Activated CD4-positive, alpha-beta T cell treated with anti-CD3 and anti-CD28 coated beads for 4 hours (primary cell): ENCODE measurements around the gene MAGI1.

ENCODE experiments used
- DNase-seq, 2 donors: peaks; one replicate each; pipeline ENCODE4 v3.0.0-alpha.2; 2020

MAGI1 gene

DNA sequence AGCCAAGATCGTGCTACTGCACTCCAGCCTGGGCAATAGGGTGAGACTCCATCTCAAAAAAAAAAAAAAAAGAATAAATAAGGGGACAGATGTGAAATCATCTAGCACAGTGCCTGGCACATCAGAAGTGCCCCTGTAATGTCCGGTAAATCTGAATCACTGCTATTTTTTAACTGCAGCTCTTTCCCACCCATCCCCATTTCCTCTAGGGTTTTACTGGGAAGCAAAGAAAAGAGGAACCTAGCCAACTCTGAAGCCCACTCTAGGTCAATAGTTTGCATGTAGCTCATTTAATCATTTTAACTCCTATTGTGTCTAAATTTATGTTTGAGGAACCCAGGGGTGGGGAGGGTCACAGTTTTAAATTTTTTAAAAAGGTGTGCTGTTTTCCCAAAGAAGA lies 26.0 kb downstream of the MAGI1 start:
- DNase-seq, result no peak

DNA sequence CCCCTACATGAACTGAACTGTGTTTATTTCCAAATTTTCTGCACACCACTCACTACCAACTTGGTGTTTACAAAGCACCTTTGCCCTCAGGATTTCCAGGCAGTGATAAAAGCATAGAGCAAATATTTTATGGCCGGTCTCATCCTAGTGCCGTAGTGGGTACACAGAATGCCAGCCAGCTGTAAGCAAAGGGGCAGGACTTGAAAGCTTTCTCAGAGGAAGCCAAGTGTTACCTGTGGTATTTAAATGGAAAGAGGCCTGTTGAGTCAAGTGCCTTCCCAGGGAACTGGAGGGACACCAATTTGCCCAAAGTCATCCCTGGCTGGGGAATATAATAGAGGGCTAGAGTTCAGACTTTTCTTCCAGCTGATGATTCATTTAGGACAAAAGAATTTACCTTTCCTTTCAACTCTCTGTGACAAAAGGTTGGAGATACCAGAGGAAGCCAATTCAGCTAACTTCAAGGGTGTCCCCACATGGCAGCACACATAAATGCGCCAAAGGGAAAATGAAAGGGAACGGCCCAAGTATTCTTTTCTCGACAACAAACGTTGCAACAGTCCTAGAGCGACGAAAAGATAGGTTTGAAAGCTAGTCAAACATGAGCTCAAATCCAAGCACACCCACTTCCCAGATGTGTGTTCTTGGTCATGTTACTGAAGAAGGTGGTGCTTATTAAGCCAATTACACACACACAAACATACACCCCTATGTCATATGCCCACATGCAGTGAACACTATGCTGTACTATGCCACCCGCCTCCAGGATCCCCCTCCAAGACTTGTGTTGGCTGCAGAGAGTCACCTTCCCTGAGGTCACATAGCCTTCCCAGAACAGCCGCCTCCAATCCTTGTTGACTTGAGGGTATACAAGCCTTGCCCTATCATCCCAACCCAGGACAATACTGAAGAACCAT lies 27.7 kb downstream of the MAGI1 start:
- DNase-seq, result no peak

DNA sequence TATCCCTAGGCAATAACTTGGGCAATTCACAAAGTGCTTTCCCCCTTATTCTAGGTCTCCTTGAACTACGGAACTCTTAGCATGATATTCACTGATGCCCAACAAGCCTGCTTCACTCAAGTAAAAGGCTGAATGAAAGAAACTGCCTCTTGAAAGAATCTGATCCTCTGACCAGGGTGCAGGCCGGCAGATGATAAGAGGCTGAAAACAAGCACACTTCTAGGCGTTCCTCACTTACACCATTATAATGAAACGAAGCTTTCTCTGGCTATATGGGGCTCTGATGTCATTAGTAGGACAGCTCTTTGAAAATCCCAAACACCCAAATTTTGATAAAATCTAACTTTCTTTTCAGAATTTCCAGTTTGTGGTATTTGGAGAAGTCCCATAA lies 28.4 kb downstream of the MAGI1 start:
- no peak for DNase-seq

DNA sequence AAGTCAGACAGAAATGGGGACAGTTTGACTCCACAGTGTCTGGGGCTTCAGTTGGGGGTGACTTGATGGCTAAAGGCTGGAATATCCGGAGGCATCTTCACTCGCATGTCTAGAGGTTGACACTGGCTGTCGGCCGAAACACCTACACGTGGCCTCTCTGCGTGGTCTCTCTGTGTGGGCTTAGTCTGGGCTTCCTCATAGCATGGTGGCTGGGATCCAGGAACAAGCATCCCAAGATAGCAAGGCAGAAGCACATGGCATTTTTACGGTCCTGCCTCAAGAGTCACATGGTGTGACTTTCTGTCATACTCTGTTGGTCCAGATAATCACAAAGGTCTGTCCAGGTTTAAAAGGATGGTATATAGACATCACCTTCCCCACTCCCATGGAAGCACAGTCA lies 34.5 kb downstream of the MAGI1 start:
- DNase-seq, result no peak

DNA sequence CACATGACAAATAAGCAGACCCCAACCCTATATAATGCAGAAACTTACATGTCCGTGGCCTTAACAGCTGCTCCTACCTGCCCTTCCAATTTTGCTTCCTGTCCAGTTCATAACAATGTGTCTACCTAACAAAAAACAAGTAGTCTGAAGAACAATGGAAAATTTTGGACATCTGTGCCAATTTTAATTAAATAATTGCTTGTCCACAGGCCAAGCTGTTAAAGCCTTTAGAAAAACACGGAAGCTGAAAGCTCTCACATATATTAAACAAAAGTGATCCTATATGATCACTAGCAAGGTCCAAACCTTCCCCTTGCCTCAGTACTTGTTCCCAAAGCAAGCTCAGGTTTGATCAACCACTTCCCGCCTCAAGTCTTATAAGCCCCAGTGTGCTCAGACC lies 37.1 kb downstream of the MAGI1 start:
- no peak for DNase-seq

DNA sequence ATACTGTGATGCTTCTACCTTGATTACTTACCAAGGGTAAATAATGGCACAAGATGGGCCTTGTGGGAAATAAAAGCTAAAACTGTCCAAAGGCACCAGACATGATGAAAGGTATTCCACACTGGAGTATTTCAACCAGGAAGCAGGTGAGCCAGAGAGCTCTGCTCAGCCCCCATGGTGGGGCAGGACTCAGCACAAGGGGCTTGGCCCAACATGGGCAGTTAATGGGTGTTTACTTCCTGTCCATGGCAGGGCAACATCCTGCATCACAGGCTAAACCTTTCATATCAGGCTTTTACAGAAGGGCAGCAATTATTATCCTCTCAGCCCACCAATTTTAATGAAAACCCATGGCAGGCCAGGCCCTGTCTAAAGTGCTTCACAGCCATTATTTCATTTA lies 38.2 kb downstream of the MAGI1 start:
- DNase-seq, result no peak

DNA sequence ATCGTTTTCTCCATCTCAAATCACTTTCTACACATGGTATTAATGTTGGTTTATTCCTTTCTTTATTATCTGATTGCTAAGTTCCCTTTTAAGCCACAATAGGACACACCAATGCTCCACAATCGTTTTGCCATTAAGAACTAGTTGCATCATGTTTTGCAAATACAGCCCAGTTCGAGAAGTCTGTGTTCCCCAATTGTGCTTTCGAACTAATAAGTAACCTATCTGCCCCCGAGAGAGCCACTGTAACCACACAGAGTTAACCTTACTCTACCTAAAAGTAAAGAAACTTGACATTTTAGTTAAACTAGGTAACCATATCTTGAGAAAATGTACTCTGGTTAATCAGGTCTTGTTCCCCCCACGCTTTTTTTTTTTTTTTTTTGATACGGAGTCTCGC lies 39.1 kb downstream of the MAGI1 start:
- no peak for DNase-seq

DNA sequence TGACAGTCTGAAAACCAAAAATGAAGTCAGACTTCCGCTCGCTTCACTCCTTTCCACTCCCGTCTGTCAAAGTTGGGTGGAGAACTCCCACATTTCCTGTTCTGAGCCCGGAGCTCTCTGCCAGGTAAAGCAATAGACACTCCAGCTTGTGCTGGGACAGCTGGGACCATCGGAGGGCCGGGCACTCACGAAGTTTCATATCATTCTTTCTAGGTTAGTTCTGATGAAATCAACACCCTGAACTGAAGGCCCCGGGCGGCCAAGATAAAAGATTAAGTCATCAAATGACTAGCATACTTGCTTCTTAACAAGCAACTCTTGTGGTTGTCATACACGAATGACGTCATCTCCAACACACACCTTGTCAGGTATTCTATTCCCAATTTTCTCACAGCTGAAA lies 42.1 kb downstream of the MAGI1 start:
- no peak for DNase-seq

DNA sequence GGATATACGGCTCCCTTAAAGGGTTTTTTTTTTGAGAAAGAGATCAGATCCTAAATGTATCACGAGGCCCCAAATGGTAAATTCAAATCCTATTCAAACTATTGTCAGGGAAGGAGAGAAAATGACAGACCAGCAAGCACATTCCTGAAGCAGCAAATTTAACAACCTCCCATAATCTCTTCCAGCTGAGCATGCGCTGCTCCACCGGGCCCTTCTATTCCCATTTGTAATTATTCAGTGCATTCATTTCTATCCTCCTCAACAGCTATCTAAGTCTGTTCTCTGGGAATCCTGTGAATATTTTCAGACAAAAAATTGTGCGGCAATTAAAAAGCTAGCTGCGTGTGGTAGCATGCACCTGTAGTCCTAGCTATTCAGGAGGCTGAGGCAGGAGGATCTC lies 43.2 kb downstream of the MAGI1 start:
- no peak for DNase-seq

DNA sequence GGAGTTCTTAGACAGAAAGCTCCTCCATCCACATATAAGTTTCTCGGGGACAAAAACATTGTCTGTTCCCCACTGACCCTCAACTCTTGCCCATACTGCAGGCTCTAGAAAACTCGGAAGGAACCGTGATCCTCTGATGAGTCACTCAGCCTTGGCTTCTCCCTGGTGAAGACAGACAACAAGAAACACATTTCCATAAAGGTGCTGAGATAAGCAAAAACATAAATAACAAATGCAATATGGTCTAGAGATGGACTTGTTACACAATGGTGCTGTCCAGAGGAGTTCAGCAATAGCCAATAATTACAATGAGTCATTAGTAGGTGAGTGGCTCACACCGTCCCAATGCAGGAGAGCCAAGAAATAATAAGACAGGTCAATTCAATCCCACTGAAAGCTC lies 43.7 kb downstream of the MAGI1 start:
- DNase-seq, result no peak

DNA sequence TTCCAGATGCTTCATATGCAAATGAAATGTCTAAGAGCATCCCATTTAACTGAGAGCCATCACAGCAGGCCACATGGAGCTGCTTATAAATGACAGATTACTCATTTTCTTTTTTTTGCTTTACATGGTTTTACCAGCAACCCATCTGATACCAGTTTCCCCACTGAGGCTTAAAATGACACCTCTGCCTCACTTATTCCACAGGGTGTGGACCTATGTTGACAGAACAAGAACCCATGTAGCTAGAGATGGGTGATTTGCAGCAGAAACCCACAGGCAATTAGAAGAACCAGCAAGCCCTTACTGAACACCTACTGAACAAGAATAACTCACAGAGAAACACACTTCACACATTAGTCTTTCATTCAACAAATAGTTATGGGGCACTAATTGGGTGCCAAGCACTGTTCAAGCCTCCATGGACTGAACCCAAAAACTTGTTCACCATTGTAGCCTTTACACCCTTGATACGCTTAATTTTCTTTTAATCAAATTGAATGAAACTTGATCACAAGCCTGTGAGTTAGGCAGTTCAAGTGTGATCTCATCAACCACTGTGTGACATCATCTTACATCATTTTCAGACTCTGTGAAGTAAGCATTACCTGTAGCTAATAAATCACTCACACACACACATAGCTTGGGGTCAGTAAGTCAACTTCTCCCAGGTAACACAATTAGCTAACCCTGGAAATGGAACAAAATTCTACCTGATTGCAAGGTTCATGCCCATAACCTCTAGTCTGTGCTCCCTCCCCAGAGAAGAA lies 45.4 kb downstream of the MAGI1 start:
- no peak for DNase-seq

DNA sequence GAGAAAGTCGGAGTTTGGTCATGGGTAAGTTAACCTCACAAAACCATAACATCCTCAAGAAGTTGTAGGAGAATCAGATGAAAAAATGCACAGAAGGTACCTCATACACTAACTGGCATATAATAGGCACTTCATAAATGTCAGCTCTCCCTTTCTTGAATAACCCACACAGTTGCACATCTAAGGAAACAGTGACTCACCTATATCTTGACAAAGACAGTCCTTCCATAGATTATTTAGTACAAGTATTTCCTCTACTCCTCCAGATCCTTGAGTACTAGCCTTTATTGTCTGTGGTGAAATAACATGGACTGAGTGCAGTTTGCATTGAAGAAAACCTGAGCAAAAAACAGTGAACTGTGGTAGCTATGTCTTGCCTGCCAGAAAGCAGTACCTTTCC lies 46.6 kb downstream of the MAGI1 start:
- no peak for DNase-seq

DNA sequence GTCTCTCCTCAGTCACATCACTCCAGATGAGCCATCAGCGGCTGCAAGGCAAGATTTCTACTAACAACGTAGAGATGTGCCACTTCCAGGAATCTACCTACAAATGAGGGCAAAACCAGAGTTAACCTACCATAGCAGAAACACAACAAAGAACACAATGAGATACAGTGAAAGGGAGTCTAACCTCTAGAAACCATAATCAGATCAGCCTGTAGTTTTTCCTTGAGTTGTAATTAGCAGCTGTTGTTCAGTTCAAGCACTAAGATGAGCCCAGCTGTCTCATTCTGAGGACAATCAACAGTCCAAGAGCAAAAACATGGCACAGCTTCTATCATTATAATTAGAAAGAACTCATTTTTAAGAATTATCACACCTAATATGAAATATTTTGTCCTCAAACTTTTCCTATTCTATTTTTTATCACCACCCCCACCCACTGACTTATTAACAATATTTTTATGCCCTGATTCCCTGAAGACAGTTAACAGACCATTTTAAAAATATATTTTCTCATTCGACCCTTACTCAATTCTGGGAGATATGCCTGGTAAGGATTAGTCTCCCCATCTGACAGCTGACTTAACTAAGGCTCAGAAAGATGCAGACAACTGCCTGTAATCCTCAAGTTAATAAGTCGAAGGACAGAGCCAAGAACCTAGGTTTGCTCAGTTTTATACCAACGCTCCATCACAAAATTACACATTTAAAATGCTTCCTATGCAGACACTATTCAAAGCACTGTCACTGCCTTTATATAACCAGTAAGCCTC lies 50.1 kb downstream of the MAGI1 start:
- DNase-seq, result no peak

DNA sequence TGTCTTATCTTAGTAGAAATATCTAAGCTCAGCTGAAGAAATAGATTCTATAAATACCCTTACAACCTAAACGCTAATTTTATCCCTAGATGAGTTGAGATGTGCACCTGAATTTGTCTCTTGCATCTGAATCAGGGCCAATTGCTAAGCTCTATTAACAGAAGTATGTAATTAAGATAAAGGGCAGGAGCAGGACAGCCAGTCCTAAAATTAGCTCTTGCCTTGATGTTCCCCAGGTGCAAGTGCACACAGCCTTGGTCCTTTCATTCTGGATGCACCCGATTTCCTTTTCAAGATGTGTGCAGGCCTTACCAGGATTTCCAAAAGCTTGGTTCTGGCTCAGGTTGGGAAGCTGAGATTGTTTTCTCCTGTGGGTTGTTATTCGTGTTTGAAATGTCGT lies 52.4 kb downstream of the MAGI1 start:
- DNase-seq, result no peak

DNA sequence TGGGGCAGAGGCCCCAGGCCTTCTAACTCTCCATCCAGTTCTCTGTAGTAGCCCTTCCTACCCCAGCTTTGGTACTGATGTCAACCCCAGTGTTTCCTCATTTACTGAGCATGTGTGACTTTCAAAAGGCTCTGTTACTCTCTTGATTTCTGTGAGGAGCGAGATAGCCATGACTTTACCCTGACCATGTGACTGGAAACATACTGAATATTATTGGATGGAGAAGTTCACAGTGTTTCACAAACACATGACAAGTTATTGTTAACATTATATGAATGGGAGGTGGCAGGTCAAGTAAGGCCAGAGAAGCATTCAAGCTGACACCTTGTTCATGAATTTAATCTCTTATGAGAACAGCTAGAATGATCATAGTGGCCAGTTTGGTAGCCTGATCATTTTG lies 53.7 kb downstream of the MAGI1 start:
- DNase-seq, result no peak

DNA sequence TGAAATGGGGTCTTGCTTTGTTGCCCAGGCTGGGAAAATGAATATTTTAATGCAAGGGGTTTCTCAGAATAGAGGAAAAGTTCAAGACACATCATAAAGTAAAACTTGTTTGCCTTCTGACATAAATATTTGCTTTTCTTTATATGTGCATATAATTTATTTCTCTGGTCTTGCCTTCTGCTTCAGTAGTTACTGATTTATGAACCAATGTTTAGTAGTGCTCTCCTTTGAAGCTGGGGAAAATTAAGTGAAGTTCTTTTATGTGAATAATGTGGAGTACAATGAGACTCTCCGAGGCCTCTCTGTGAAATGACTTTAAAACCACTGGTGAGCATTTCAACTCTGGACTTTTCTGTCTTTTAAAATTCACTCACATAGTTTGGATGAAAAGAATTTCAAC lies 55.6 kb downstream of the MAGI1 start:
- DNase-seq, result no peak

DNA sequence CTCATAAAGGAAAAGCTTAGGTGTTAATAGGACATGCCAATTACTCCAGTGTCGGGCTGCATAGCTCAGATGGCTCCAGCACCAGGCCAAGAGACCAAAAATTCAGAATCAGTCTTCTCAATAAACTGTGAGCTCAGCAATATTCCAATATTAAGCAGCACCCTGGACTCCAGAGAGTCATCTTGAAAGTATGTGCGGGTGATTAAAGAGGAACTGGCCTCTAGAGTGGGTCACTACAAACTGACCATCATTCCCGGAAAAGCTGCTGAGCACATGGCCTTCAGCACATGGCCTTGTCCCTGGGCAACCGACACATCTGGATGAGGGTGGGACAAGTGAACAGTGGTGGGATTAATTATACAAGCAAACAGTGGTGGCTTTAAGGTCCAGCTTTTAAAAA lies 59.0 kb downstream of the MAGI1 start:
- no peak for DNase-seq

DNA sequence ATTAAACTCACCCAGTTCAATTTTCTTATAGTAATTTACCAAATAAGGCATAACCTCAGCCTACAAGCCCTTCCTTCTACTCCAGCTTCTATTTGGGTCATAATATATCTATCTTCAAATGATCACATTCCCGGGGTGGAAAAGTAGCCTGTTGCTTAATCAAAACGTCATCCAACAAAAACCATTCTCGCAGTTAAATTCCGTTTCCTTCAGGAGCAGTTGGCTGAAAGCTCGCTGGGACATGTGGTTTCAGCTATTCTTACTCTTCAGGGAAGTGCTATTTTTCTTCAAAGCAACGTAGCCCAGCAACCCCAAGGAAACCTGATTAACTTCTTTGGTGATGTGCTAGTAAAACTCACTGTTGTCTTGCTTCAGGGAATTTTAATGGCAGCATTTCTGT lies 59.6 kb downstream of the MAGI1 start:
- DNase-seq, result no peak

DNA sequence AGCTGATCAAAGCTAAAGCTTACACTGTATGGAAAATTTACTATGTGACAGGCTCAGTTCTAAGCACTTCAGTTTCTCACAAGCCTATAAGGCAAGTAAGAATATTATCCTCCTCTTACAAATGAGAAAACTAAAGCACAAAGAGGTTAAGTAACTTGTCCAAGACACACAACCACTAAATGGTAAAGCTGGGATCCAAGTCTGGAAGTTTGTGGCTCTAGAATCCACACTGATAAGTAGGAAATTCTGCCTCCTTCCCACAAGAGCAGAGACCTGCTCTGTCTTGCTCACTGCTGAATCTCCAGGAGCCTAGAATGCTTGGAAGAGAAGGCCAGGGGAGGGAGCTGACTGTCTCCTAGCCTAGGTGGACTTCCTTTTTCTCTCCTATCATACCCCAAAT lies 60.6 kb downstream of the MAGI1 start:
- DNase-seq, result no peak

DNA sequence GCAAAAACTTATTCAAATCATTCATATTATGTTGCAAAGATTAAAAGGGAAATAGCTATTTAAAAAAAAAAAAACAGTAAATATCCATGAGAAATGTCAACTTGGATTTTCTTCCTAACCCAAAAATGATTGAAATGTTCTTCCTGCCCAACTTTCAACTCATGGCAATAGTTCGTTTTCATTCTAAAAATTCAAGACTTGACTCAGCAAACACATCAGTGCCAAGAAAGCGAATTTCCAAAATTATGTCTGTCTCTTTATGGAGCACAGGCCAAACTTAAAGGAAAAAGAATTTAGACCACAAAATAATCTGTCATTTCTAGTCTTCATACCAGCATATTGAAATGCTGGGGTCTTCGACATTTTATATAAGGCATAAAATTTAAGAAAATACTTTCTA lies 63.7 kb downstream of the MAGI1 start:
- DNase-seq, result no peak

DNA sequence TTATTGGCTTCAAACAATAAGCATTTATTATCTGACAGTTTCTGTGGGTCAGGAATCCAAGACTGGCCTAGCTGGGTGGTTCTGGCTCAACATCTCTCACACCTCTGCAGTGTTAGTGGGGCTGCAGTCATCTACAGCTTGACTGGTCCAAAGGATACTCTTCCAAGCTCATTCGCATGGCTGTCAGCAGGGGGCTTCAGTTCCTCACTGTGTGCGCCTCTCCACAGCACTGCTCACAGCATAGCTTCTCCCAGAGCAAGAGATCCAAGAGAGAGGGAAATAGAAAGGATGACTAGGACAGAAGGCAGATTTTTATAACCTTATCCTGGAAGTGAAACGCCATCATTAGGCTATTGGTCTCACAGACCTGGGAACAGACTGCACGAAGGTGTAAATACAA lies 64.2 kb downstream of the MAGI1 start:
- DNase-seq, result no peak

DNA sequence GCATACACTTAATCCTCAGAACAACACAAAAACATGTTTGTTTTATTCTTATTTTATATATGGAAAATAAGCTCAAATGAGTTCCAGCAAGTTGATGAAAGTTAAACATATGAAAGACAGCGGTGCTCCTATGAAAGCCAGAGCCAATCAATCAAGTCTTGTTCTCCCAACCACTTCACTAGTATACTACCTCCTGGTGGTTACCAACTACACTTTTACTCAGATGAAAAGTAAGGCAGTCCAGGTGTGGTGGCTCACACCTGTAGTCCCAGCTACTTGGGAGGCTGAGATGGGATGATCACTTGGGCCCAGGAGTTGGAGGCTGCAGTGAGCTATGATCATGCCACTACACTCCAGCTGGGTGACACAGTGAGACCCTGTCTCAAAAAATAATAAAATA lies 66.0 kb downstream of the MAGI1 start:
- no peak for DNase-seq
